GM12865 (cell line): ENCODE data around the gene PAMR1.

ENCODE experiments used
- DNase-seq: peaks from one replicate; pipeline ENCODE4 v3.0.0; 2010; ENCODE audit warnings: low read depth
- H3K4me3 ChIP-seq: 2 replicates; pipeline ENCODE4 v1.5.1; 2011; ENCODE audit warnings: mild to moderate bottlenecking, low read depth, low read length, control low read depth
- TF ChIP-seq, protein P1 (sequence below): IDR thresholded peaks from 2 replicates; pipeline ENCODE4 v1.5.1; 2011; ENCODE audit warnings: low read length, control low read depth, low read depth, inconsistent platforms; ENCODE audit not compliant: insufficient read depth; ENCODE audit errors: missing control alignments

PAMR1 gene

DNA sequence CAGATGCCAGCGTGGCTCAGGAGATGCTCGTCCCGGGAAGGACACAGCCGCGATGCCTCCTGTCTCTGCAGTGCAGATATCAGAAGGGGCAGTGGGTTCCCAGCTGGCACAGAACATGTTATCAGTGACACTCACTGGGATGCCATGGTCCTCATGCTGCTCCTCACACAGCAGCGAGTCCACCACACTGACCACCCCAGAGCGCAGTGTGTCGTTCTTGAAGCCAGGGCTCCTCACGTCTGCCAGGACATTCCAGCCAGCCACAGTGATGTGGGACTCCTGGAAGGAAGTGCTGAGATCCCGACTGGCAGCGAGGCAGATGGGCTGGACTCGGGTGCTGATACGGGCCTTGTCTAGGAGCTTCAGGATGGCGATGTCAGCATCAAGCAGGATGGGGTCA lies 93.0 kb downstream of the PAMR1 start:
- no peak for DNase-seq
- TF ChIP-seq, protein P1, sequence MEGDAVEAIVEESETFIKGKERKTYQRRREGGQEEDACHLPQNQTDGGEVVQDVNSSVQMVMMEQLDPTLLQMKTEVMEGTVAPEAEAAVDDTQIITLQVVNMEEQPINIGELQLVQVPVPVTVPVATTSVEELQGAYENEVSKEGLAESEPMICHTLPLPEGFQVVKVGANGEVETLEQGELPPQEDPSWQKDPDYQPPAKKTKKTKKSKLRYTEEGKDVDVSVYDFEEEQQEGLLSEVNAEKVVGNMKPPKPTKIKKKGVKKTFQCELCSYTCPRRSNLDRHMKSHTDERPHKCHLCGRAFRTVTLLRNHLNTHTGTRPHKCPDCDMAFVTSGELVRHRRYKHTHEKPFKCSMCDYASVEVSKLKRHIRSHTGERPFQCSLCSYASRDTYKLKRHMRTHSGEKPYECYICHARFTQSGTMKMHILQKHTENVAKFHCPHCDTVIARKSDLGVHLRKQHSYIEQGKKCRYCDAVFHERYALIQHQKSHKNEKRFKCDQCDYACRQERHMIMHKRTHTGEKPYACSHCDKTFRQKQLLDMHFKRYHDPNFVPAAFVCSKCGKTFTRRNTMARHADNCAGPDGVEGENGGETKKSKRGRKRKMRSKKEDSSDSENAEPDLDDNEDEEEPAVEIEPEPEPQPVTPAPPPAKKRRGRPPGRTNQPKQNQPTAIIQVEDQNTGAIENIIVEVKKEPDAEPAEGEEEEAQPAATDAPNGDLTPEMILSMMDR, result no peak
- H3K4me3 ChIP-seq, result no peak overlapping the region

GRCh38 chr11:35427071-35427470 lies 98.3 kb downstream of the PAMR1 start:
- DNase-seq, result no peak
- TF ChIP-seq, protein P1, result no peak
- H3K4me3 ChIP-seq, result no peak overlapping the region

GRCh38 chr11:35426351-35426750 lies 99.1 kb downstream of the PAMR1 start:
- TF ChIP-seq, protein P1, result no peak
- DNase-seq, result no peak

GRCh38 chr11:35425603-35426212 lies 99.7 kb downstream of the PAMR1 start:
- DNase-seq, result no peak
- no peak overlapping the region for H3K4me3 ChIP-seq
- TF ChIP-seq, protein P1, result no peak

More at GRCh38 chr11:35426351-35426750, 99.1 kb downstream of the PAMR1 start:
- no peak overlapping the region for H3K4me3 ChIP-seq

- no peak overlapping the region for H3K4me3 ChIP-seq
- DNase-seq, result no peak
- TF ChIP-seq, protein P1, result no peak
Measured at GRCh38 chr11:35424157-35424940, 101.1 kb downstream of the PAMR1 start.

GRCh38 chr11:35420371-35420770 lies 105.0 kb downstream of the PAMR1 start:
- DNase-seq, result no peak
- TF ChIP-seq, protein P1, result no peak
- H3K4me3 ChIP-seq, result no peak overlapping the region
